AG09319 (cell line): ENCODE data around the gene IGSF11.

ENCODE experiments used
- DNase-seq: peaks from one replicate; pipeline ENCODE4 v3.0.0-alpha.2; 2010; ENCODE audit warnings: low read depth; ENCODE audit errors: extremely low read depth
- TF ChIP-seq, protein P1 (sequence below): IDR thresholded peaks from 2 replicates; pipeline ENCODE4 v1.5.1; 2011; ENCODE audit warnings: low read depth, mild to moderate bottlenecking, inconsistent platforms, low read length, moderate library complexity

The IGSF11 gene

GRCh38 chr3:118938183-118938961 is 96.3 kb downstream of the IGSF11 start:
- TF ChIP-seq, protein P1, sequence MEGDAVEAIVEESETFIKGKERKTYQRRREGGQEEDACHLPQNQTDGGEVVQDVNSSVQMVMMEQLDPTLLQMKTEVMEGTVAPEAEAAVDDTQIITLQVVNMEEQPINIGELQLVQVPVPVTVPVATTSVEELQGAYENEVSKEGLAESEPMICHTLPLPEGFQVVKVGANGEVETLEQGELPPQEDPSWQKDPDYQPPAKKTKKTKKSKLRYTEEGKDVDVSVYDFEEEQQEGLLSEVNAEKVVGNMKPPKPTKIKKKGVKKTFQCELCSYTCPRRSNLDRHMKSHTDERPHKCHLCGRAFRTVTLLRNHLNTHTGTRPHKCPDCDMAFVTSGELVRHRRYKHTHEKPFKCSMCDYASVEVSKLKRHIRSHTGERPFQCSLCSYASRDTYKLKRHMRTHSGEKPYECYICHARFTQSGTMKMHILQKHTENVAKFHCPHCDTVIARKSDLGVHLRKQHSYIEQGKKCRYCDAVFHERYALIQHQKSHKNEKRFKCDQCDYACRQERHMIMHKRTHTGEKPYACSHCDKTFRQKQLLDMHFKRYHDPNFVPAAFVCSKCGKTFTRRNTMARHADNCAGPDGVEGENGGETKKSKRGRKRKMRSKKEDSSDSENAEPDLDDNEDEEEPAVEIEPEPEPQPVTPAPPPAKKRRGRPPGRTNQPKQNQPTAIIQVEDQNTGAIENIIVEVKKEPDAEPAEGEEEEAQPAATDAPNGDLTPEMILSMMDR: no peak
- DNase-seq: no peak

DNA sequence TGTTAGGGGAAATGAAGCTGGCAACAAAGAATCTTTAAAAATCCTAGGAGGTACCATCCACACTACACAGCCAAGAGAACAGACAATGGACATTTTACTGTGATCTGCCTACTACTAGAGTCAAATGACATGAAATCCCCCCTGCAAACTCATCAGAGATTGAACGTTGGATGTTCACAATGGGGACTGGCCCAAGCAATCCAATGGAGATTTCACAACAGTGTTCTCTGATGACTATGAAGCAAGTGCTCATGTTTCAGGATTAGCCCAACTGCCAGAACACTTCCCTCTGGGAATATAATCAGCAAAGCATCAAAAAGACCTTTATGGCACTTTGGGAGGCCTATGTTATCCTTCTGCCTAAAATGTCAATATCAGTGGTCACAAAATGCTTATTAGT is 97.8 kb downstream of the IGSF11 start:
- DNase-seq: no peak
- TF ChIP-seq, protein P1: no peak

DNA sequence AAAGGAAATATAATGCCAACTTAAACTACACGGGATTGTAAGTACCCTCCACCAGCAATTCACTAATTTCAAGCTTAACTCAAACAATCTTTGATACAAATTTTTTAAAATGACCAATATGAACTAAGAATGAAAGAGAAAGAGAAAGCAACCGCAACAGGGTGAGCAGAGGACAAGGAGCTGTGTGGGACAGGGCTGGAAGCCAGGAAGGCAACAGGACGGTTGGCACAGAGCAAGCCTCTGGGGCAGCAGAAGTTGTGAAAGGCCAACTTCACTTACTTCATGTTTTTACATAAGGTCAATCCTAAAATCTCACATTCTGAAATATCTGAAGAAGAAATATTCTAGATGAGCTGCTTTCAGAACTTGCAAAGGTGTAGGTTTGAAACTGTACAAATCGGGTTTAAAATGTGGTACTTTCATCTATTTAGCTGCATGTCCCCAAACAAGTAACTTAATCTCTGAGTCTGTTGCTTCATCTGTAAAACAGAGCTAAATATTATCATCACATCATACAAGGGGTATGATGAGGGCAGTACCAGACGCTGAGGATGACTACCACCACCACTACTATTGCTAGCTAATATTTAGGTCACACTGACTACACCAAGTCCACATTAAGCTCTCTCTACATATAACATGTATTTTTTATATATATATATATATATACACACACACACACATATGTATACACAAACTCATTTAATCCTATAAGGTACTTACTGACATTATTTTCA is 101.7 kb downstream of the IGSF11 start:
- TF ChIP-seq, protein P1: no peak
- no peak for DNase-seq

GRCh38 chr3:118931996-118932395 is 102.7 kb downstream of the IGSF11 start:
- DNase-seq: no peak
- TF ChIP-seq, protein P1: no peak

DNA sequence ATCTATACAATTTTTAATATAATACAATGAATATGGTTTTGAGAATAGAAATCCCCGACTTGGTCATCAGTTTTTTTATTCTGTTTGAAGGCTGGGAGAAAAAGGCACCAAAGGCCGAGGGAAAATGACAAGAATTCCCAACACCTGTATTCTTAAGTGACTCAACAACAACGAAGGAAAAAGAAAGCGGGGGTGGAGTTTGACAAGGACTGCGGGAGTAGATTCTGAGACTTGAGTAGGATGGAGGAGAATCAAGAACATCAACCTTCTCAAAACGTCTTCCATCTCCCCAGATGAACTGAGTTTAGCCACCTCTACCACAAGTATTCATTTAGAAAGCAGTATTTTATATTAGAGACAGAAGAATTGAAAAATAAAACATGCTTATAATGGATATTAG is 107.2 kb downstream of the IGSF11 start:
- no peak for DNase-seq
- TF ChIP-seq, protein P1: no peak

DNA sequence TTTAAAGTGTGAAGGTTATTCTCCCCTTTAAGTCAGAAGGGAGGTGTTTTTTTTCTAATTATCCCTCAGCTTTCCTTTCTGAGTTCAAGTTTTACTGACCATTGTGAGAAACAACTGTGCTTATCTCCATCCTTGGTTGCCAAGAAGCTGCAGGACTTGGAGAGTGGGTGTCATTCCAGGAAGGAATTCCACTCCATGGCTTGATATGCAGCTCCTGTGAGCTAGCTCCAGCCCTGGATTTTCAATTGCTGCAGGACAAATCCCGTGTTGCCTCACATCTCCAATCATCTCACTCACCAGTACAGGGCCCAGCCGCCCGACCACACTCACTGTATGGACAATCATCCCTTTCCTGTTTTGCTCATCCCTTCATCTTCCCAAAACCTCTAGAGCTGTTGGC is 122.5 kb downstream of the IGSF11 start:
- no peak for DNase-seq

More for the DNA sequence above, 122.5 kb downstream of the IGSF11 start:
- TF ChIP-seq, protein P1: no peak
